SJSA1 (cell line): ENCODE measurements around the gene TDRD7. TPM values are rescaled to one million over a fixed set of nuclear protein-coding genes. Genes with fewer than 3 reads are reported as not detected.
A peak's percentile ranks its signal among the peaks of the same experiment; 100 is the strongest.

Experiments
- DNase-seq, 2 experiments: peaks; one replicate each; pipeline ENCODE4 v3.0.0-alpha.2; 2015 to 2020; ENCODE audit warnings: low spot score in 2 of 2, low read depth in 1 of 2
- H3K27ac ChIP-seq: fragments of 250-450 bp; sonication (Bioruptor Pico); 2 replicates; pipeline ENCODE4 v1.5.1; 2020; ENCODE audit warnings: mild to moderate bottlenecking, moderate library complexity
- H3K27me3 ChIP-seq: fragments of 250-450 bp; sonication (Bioruptor Pico); replicated peaks from 2 replicates; pipeline ENCODE4 v1.5.1; 2020; ENCODE audit warnings: mild to moderate bottlenecking, moderate library complexity
- H3K36me3 ChIP-seq: fragments of 250-450 bp; sonication (Bioruptor Pico); 2 replicates; pipeline ENCODE4 v1.5.1; 2020; ENCODE audit warnings: mild to moderate bottlenecking
- H3K4me1 ChIP-seq: fragments of 250-450 bp; sonication (Bioruptor Pico); replicated peaks from 2 replicates; pipeline ENCODE4 v1.6.1; 2021; ENCODE audit warnings: mild to moderate bottlenecking
- H3K4me3 ChIP-seq: fragments of 250-450 bp; sonication (Bioruptor Pico); 2 replicates; pipeline ENCODE4 v1.5.1; 2020; ENCODE audit warnings: mild to moderate bottlenecking
- H3K9me3 ChIP-seq: fragments of 250-450 bp; sonication (Bioruptor Pico); replicated peaks from 2 replicates; pipeline ENCODE4 v1.5.1; 2020; ENCODE audit warnings: mild to moderate bottlenecking
- total RNA-seq: library from RNA; depleted of rRNA; stranded (reverse); fragments of >200 nt; shearing (Covaris generic); gene quantifications from 2 replicates; pipeline ENCODE4 v1.2.3, GENCODE V29; 2014; rRNA removed

TDRD7 gene
- total RNA-seq: 1.3 and 5.3 TPM in 2 replicates

DNA sequence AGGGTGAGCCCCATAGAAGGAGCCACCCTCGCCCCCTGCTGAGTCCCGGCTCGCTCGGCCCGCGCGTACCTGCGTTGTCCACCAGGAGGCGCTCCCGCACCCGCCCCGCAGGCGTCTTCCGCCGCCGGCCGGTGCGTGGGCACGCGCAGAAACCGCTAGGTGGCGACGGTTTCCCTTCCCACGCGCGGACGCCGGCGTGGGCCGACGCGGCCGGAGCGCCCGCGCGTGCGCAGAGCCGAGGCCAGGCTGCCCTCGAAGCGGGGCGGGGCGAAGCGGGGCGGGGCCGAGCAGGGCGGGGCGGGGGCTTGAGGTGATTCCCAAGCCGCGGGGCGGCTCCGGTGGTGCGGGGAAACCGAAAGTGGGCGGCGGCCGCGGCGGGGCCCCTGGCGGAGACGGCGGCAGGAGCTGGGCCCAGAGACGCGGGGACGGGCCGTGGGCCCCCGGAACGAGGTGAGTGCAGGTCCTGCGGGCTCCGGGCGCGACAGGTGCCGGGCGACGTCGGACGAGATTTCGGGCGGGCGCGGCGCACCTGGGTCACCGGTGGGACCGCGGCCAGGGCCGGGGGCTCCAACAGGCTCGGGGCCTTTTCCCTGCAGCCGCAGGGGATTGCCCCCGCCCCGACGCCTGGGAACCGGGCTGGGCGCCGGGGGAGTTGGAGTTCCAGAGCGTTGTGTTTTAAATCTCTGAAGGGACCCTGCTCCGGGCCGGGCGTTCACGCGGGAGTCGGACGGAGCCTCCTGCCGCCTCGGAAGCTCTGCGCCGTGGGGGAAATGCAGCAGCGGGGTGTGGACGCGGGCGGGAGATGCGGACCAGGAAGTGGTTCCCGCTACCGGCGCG is at the start of gene TDRD7:
TSS of gene TDRD7 (plus strand) at position 308 of the 837 bp plus-strand sequence. CDS start 16,370 bp downstream, outside the sequence.
- H3K9me3 ChIP-seq: no peaks in the 10 kb centered on the region
- peak within 1 kb of the TSS; percentile 92 for H3K4me3 ChIP-seq
- H3K27me3 ChIP-seq: 0 out of 2 replicates have a peak, but pooled peaks cover 11% of the 10 kb centered on the region
- peaks cover 13% of the 10 kb centered on the region; the same call in 1 of the 2 replicates for H3K4me1 ChIP-seq
- no peak within 1 kb of the TSS for H3K27ac ChIP-seq
- peaks cover 4% of the 10 kb centered on the region; the same call in 1 of the 2 replicates for H3K36me3 ChIP-seq
- peak; percentile 72 to 74 for DNase-seq

DNA sequence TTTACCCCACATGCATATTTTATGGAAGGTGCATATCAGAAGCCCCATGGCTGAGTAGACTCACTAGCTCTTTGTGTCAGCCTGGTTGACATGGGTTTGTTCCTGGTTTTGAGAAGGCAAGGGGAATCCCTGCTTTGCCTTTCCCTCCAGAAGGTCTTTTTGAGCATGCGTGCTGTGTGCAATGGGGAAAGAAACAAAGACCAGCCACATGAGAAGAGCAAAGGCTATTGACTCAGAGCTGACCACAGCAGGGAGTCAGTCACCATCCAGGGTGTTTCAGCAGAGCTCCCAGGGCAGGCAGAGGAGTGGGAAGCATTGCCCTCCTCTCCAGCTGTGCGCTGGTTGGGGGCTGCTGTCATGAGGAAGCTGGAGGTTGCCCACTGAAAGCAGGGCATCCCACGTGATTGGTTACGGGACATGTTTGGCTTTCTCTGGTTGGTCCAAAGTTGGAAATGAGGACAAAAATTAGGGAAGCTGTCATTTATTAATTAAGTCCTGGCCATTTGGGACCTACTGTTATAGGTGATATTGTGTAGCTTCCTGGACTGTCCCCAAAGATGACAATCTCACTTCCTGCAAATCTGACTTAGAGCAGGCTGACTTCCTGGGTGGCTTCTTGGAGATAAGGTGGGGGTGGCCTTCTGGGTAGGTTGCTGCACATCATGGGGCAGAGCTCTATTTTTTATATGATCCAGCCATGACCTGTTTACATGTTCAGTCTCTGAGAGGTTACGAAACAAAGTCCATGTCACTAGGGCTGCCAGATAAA is 48.9 kb upstream of the TDRD7 start:
- H3K27ac ChIP-seq: no peak overlapping the region
- no peaks in the 10 kb centered on the region for H3K4me1 ChIP-seq
- no peaks in the 10 kb centered on the region for H3K36me3 ChIP-seq
- no peak overlapping the region for H3K4me3 ChIP-seq
- H3K27me3 ChIP-seq: no peaks in the 10 kb centered on the region
- no peak for DNase-seq
- H3K9me3 ChIP-seq: no peaks in the 10 kb centered on the region

DNA sequence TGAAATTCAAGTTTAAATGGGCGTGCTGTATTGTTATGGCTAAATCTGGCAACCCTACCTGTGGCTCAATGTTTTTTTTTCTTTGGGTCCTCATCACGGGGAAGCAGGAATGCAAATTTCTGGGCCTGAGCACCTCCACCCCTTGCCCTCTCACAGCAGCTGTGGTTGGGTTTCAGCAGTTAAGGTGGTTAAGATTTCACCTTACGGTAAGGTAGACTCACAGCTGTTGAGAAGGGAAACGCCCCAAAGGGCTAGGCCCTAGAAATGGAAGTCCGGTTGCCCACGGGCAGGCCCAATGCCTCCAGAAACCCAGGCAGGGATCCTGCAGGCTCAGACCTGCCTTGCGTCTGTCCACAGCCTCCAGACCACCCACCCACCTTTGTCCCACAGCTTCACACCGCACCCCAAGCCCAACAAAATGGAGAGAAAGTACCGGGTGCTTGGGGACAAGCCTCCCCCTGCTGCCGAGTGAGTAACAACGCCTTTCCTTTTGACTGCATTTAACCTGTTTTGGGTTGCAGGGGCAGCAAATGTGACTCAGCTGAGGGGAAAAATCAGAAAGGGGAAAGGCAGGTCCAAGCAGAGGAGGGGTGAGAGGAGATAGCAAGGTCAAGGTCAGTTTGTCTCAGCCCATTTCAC is 48.1 kb upstream of the TDRD7 start:
- Histone ChIP-seq H3K9me3 (no peaks in the 10 kb centered on the region), H3K4me3 (no peak overlapping the region), H3K27ac (no peak overlapping the region), H3K27me3 (no peaks in the 10 kb centered on the region), H3K36me3 (no peaks in the 10 kb centered on the region), H3K4me1 (no peaks in the 10 kb centered on the region)
- DNase-seq: no peak

DNA sequence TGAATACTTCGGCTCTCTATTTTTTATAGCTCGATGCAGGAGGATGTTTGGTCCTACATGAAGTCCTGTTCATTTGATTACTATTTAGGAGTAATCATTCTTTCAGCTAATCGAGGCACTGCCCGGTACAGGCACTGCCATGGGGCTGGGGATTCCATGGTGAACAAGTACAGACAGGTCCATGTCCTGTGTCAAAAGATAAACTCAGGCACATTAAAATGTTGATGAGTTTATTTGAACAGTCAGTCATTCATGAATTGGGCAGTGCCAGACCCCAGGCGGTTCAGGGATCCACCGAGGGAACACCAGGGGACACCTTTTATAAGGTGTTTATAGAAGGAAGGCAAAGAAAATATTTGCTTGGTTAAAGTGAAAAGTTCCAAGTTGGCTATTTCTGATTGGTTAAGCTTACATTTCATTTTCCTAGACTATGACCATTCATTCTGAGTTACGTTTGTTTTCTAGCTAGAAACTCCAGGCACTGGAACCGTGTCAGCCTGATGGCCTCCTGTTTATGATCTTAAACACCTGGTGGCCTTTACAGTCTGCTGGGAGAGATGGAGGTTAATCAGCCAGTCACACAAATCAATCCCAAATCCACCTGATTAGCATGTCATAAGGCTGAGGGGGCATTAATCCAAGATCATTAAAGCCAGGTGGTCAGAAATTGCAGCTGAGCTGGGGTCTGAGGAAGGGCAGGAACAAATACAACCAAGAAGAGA is 47.0 kb upstream of the TDRD7 start:
- Histone ChIP-seq H3K27me3 (no peaks in the 10 kb centered on the region), H3K4me3 (no peak overlapping the region), H3K4me1 (no peaks in the 10 kb centered on the region), H3K27ac (no peak overlapping the region), H3K36me3 (no peaks in the 10 kb centered on the region), H3K9me3 (no peaks in the 10 kb centered on the region)
- DNase-seq: no peak

- Histone ChIP-seq H3K27me3 (no peaks in the 10 kb centered on the region), H3K27ac (no peak overlapping the region), H3K36me3 (no peaks in the 10 kb centered on the region), H3K4me1 (no peaks in the 10 kb centered on the region), H3K9me3 (no peaks in the 10 kb centered on the region), H3K4me3 (no peak overlapping the region)
- DNase-seq: no peak
Observed at GRCh38 chr9:97365634-97366033, 46.3 kb upstream of the TDRD7 start.

DNA sequence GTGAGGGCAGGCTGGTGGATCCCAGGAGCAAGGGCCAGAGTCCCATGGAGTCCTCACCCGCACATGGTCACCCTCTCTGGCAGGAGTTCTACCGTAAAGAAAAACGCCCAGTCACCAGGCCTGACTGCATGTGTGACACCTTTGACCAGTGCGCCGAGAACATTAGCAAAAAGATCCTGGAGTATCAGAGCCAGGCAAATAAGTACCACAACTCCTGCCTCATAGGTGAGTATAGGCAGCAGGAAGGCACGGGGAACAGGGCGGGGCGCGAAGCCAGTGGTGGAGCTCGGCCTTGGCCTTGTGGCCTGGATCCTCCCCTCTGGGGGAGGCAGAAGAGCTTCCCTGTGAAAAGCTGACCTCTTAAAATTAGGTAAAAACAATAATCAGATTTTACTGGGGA is 45.4 kb upstream of the TDRD7 start:
- H3K27ac ChIP-seq: no peak overlapping the region
- no peak overlapping the region for H3K4me3 ChIP-seq
- no peaks in the 10 kb centered on the region for H3K9me3 ChIP-seq
- H3K4me1 ChIP-seq: no peaks in the 10 kb centered on the region
- no peaks in the 10 kb centered on the region for H3K27me3 ChIP-seq
- DNase-seq: no peak
- no peaks in the 10 kb centered on the region for H3K36me3 ChIP-seq

GRCh38 chr9:97366889-97367288 is 45.0 kb upstream of the TDRD7 start:
- H3K27ac ChIP-seq: no peak overlapping the region
- H3K4me1 ChIP-seq: no peaks in the 10 kb centered on the region
- no peaks in the 10 kb centered on the region for H3K36me3 ChIP-seq
- H3K9me3 ChIP-seq: no peaks in the 10 kb centered on the region
- no peak overlapping the region for H3K4me3 ChIP-seq
- no peaks in the 10 kb centered on the region for H3K27me3 ChIP-seq
- DNase-seq: no peak

DNA sequence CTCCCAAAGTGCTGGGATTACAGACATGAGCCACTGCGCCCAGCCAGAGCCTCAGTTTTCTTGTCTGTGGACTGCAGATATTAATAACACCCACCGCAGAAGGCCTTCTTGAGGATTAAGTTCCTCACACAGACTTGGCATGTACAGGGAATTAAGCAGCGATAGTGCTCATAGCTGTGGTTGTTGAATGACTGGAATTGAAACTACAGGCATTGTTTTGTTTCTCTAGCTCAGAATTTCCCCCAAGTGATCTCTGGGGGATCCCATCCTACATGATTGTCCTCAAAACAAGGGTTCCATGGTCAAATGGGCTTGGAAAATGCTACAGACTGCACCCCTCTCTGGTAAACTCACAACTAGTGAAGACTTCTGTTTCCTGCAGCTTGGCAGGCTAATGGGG is 44.2 kb upstream of the TDRD7 start:
- H3K27me3 ChIP-seq: no peaks in the 10 kb centered on the region
- no peaks in the 10 kb centered on the region for H3K4me1 ChIP-seq
- H3K27ac ChIP-seq: no peak overlapping the region
- no peak overlapping the region for H3K4me3 ChIP-seq
- H3K9me3 ChIP-seq: no peaks in the 10 kb centered on the region
- DNase-seq: no peak
- no peaks in the 10 kb centered on the region for H3K36me3 ChIP-seq

DNA sequence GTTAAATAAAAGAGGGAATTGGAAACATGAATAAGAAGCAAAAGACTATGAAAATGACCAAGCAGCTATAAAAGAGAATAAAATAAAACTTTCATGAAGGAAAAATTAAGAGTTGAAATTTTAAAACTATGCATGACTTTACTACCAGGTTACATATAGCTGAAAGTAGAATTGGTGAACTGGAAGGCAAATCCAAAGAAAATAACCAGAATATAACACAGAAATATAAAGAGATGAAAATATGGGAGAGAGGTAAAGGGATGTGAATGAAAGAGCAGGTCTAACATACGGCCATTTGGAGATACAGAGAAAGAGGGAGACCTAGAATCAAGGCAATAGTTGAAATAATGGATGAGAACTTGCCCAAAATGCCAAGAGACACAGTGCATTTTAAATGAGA is 42.9 kb upstream of the TDRD7 start:
- Histone ChIP-seq H3K9me3 (no peaks in the 10 kb centered on the region), H3K4me1 (no peaks in the 10 kb centered on the region), H3K4me3 (no peak overlapping the region), H3K27ac (no peak overlapping the region), H3K36me3 (no peaks in the 10 kb centered on the region), H3K27me3 (no peaks in the 10 kb centered on the region)
- DNase-seq: no peak

DNA sequence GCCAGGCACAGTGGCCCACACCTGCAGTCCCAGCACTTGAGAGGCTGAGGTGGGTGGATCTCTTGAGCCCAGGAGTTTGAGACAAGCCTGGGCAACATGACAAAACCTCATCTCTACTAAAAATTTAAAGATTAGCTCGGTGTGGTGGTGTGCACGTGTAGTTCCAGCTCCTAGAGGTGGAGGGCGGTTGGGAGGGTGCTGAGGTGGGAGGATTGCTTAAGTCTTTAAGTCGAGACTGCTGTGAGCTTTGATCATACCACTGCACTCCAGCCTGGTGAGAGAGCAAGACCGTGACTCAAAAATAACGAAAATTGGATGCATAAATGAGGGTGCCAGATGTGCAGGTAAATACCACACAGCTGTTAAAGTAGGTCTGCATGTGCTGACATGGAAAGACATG is 39.3 kb upstream of the TDRD7 start:
- no peaks in the 10 kb centered on the region for H3K36me3 ChIP-seq
- DNase-seq: no peak

DNA sequence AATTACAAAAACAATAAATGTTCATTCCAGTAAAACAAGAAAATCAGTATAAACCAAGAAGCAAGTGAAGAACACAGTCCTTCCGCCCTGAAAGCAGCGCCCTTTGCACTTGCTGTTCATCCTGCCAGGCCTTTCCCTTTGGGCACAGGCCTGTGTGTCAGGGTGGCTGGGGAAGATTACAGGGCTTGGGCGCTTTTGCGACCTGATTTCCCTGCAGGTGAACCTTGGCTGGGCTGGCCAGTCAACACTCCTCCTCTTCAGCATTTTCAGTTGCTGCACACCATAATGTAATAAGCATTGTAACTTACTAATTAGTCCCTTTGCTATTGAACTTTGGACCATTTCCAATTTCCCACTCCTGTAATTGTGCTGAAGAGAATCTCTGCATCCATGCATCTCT is 38.6 kb upstream of the TDRD7 start:
- no peak for DNase-seq
- Histone ChIP-seq H3K36me3 (no peaks in the 10 kb centered on the region), H3K27me3 (no peaks in the 10 kb centered on the region), H3K27ac (no peak overlapping the region), H3K4me3 (no peak overlapping the region), H3K9me3 (no peaks in the 10 kb centered on the region), H3K4me1 (no peaks in the 10 kb centered on the region)

More for the DNA sequence above, 39.3 kb upstream of the TDRD7 start:
- Histone ChIP-seq H3K4me1 (no peaks in the 10 kb centered on the region), H3K27me3 (no peaks in the 10 kb centered on the region), H3K27ac (no peak overlapping the region), H3K4me3 (no peak overlapping the region), H3K9me3 (no peaks in the 10 kb centered on the region)

DNA sequence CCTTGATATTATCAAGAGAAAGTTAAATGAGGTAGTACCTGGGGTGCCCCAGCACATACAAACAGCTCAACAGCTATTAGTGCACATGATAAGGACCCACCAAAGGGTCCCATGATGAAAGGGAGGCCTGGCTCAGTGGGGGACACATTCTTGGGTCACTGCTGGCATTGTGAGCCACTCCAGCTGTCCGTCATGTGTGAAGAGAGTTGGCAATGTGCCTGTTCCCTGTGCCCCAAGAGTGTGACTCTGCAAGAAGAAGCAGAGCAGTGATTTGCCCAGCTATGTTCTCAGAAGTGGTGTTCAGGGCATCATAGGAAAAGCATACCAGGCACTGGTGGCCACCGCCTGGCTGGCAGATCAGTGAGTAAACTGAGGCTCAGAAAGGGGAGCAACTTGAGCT is 37.1 kb upstream of the TDRD7 start:
- Histone ChIP-seq H3K27me3 (no peaks in the 10 kb centered on the region), H3K36me3 (no peaks in the 10 kb centered on the region), H3K4me3 (no peak overlapping the region), H3K27ac (no peak overlapping the region), H3K9me3 (no peaks in the 10 kb centered on the region), H3K4me1 (no peaks in the 10 kb centered on the region)
- DNase-seq: no peak

DNA sequence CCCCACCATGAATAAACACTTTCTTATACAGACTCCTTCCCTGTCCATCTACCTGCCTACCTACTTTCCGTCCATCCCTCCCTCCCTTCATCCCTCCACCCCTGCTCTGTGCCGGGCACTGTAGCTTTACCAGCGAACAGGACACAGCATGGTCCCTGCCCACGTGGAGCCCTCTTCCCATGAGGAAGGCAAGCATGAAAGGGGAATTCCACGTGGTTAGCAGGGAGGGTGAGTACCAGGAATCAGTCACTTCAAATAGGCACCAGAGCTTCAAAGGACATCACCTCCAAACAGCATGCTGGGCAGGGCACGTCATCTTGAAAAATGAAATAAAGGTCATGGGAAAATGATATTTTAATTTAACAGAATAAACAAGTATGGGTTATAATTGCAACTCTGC is 35.0 kb upstream of the TDRD7 start:
- Histone ChIP-seq H3K9me3 (no peaks in the 10 kb centered on the region), H3K27ac (no peak overlapping the region), H3K36me3 (no peaks in the 10 kb centered on the region), H3K4me3 (no peak overlapping the region), H3K4me1 (no peaks in the 10 kb centered on the region), H3K27me3 (no peaks in the 10 kb centered on the region)
- no peak for DNase-seq
